Measurements from ENCODE around the gene NCKAP5.

GRCh38 chr2:133422931-133423351 lies 145.3 kb downstream of the NCKAP5 start:
- TF ChIP-seq, protein P1, sequence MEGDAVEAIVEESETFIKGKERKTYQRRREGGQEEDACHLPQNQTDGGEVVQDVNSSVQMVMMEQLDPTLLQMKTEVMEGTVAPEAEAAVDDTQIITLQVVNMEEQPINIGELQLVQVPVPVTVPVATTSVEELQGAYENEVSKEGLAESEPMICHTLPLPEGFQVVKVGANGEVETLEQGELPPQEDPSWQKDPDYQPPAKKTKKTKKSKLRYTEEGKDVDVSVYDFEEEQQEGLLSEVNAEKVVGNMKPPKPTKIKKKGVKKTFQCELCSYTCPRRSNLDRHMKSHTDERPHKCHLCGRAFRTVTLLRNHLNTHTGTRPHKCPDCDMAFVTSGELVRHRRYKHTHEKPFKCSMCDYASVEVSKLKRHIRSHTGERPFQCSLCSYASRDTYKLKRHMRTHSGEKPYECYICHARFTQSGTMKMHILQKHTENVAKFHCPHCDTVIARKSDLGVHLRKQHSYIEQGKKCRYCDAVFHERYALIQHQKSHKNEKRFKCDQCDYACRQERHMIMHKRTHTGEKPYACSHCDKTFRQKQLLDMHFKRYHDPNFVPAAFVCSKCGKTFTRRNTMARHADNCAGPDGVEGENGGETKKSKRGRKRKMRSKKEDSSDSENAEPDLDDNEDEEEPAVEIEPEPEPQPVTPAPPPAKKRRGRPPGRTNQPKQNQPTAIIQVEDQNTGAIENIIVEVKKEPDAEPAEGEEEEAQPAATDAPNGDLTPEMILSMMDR (IDR thresholded peaks at IDR 0.05) = no peak
- TF ChIP-seq POLR2AphosphoS5 (IDR thresholded peaks at IDR 0.05) (no peak), EP300 (IDR thresholded peaks at IDR 0.05) (no peak), POLR2A (IDR thresholded peaks at IDR 0.05) (no peak)

Data from upper lobe of left lung (tissue), 4 donors.